SK-N-SH treated with all-trans-retinoic acid at 6 μM for 48 hours (cell line): ENCODE data around the gene CENPT.
A peak's percentile ranks its signal among the peaks of the same experiment; 100 is the strongest.

Experiments used
- ATAC-seq: fragments of 200-7000 bp; cut with Tn5 transposase; 3 replicates; pipeline ENCODE4 v1.9.1; 2020; ENCODE audit warnings: mild to moderate bottlenecking, moderate library complexity
- ARNTL ChIP-seq: fragments of 450-650 bp; formaldehyde crosslinking; IDR thresholded peaks from 2 replicates; pipeline ENCODE4 v1.5.0; 2020; ENCODE audit warnings: low read depth, mild to moderate bottlenecking, moderate library complexity, borderline replicate concordance
- BACH2 ChIP-seq: fragments of 250-450 bp; sonication (Bioruptor Pico); IDR thresholded peaks from 2 replicates; pipeline ENCODE4 v1.9.0; 2021; ENCODE audit warnings: mild to moderate bottlenecking, borderline replicate concordance
- CSDC2 ChIP-seq: fragments of 250-450 bp; sonication (Bioruptor Pico); IDR thresholded peaks from 2 replicates; pipeline ENCODE4 v1.5.0; 2020; ENCODE audit warnings: mild to moderate bottlenecking, moderate library complexity
- CSRNP3 ChIP-seq: fragments of 250-450 bp; sonication (Bioruptor Pico); IDR thresholded peaks from 2 replicates; pipeline ENCODE4 v1.5.1; 2021; ENCODE audit warnings: mild to moderate bottlenecking, moderate library complexity
- ISL1 ChIP-seq: fragments of 250-450 bp; sonication (Bioruptor Pico); IDR thresholded peaks from 2 replicates; pipeline ENCODE4 v2.1.2; 2022; ENCODE audit warnings: mild to moderate bottlenecking, moderate library complexity
- OSR1 ChIP-seq: fragments of 250-450 bp; sonication (Bioruptor Pico); IDR thresholded peaks from 2 replicates; pipeline ENCODE4 v1.8.0; 2022; ENCODE audit warnings: moderate library complexity, mild to moderate bottlenecking, inconsistent platforms
- PPARA ChIP-seq: fragments of 250-450 bp; sonication (Bioruptor Pico); IDR thresholded peaks from 2 replicates; pipeline ENCODE4 v1.5.0; 2020; ENCODE audit warnings: mild to moderate bottlenecking, borderline replicate concordance
- RARB ChIP-seq: fragments of 250-450 bp; sonication (Bioruptor Pico); IDR thresholded peaks from 2 replicates; pipeline ENCODE4 v1.8.0; 2021; ENCODE audit warnings: mild to moderate bottlenecking, moderate library complexity
- SNAI2 ChIP-seq: fragments of 250-450 bp; sonication (Bioruptor Pico); IDR thresholded peaks from 2 replicates; pipeline ENCODE4 v1.5.0; 2020; ENCODE audit warnings: mild to moderate bottlenecking, moderate library complexity
- TCF4 ChIP-seq: fragments of 250-450 bp; sonication (Bioruptor Pico); IDR thresholded peaks from 2 replicates; pipeline ENCODE4 v1.8.0; 2021; ENCODE audit warnings: mild to moderate bottlenecking, moderate library complexity, borderline replicate concordance
- TOX ChIP-seq: fragments of 250-450 bp; sonication (Bioruptor Pico); IDR thresholded peaks from 2 replicates; pipeline ENCODE4 v1.8.0; 2021; ENCODE audit warnings: mild to moderate bottlenecking, moderate library complexity, borderline replicate concordance
- TSHZ2 ChIP-seq: fragments of 250-450 bp; sonication (Bioruptor Pico); IDR thresholded peaks from 2 replicates; pipeline ENCODE4 v1.5.0; 2020; ENCODE audit warnings: mild to moderate bottlenecking, moderate library complexity
- ZC3H10 ChIP-seq: fragments of 250-450 bp; sonication (Bioruptor Pico); IDR thresholded peaks from 2 replicates; pipeline ENCODE4 v1.5.1; 2021; ENCODE audit warnings: mild to moderate bottlenecking, moderate library complexity
- ZFP3 ChIP-seq: fragments of 250-450 bp; sonication (Bioruptor Pico); IDR thresholded peaks from 2 replicates; pipeline ENCODE4 v1.5.0; 2020; ENCODE audit warnings: mild to moderate bottlenecking, moderate library complexity
- ZFP30 ChIP-seq: fragments of 450-650 bp; formaldehyde crosslinking; IDR thresholded peaks from 2 replicates; pipeline ENCODE4 v1.5.0; 2022; ENCODE audit warnings: mild to moderate bottlenecking, moderate library complexity
- ZNF70 ChIP-seq: fragments of 450-650 bp; formaldehyde crosslinking; IDR thresholded peaks from 2 replicates; pipeline ENCODE4 v1.5.0; 2020; ENCODE audit warnings: mild to moderate bottlenecking, moderate library complexity
- TF ChIP-seq, protein P1 (sequence below): fragments of 250-450 bp; sonication (Bioruptor Pico); IDR thresholded peaks from 2 replicates; pipeline ENCODE4 v1.8.0; 2021; ENCODE audit warnings: low read depth, mild to moderate bottlenecking, moderate library complexity, borderline replicate concordance
- TF ChIP-seq, protein P2 (sequence below): fragments of 250-450 bp; sonication (Bioruptor Pico); IDR thresholded peaks from 2 replicates; pipeline ENCODE4 v1.8.0; 2020; ENCODE audit warnings: mild to moderate bottlenecking, moderate library complexity, borderline replicate concordance

Gene CENPT

GRCh38 chr16:67833030-67833414, 14.5 kb downstream of the CENPT start (continued):
- TF ChIP-seq ISL1 (CRISPR knock-in tag) (no peak), OSR1 (CRISPR knock-in tag) (no peak)

DNA sequence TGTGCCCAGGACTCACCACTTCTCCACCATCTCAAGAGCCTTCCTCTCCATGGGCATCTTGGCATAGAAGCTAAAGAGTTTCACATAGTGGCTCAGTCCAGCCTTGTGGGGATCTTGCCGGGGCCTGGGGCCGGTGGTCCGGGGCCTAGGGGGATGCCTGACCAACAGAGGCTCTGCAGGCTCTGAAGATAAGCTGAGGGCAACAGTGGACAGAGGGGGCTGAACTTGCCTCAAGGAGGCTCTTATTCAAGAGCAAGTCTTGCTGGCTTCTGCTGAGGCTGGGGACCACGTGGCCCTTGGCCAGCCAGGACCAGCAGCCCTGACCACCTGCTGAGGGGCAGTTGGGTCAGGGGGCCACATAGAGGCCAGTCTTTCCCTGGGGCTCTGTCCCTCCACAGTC, 18.8 kb downstream of the CENPT start:
- no peak for ATAC-seq

GRCh38 chr16:67825906-67826305, 21.6 kb downstream of the CENPT start:
- TF ChIP-seq PPARA (no peak), RARB (CRISPR knock-in tag) (no peak), CSDC2 (CRISPR knock-in tag) (no peak), BACH2 (CRISPR knock-in tag) (no peak), TOX (CRISPR knock-in tag) (no peak), TCF4 (CRISPR knock-in tag) (no peak), ARNTL (CRISPR knock-in tag) (no peak), ZC3H10 (CRISPR knock-in tag) (no peak)
- ATAC-seq: no peak

More for the DNA sequence above, 18.8 kb downstream of the CENPT start:
- no peak for TF ChIP-seq ZC3H10 (CRISPR knock-in tag)
- no peak for TF ChIP-seq ZFP30 (CRISPR knock-in tag)
- no peak for TF ChIP-seq CSRNP3
- TF ChIP-seq TSHZ2 (CRISPR knock-in tag): no peak
- no peak for TF ChIP-seq ISL1 (CRISPR knock-in tag)
- no peak for TF ChIP-seq OSR1 (CRISPR knock-in tag)
- no peak for TF ChIP-seq SNAI2
- TF ChIP-seq, protein P1, sequence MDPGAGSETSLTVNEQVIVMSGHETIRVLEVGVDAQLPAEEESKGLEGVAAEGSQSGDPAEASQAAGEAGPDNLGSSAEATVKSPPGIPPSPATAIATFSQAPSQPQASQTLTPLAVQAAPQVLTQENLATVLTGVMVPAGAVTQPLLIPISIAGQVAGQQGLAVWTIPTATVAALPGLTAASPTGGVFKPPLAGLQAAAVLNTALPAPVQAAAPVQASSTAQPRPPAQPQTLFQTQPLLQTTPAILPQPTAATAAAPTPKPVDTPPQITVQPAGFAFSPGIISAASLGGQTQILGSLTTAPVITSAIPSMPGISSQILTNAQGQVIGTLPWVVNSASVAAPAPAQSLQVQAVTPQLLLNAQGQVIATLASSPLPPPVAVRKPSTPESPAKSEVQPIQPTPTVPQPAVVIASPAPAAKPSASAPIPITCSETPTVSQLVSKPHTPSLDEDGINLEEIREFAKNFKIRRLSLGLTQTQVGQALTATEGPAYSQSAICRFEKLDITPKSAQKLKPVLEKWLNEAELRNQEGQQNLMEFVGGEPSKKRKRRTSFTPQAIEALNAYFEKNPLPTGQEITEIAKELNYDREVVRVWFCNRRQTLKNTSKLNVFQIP (CRISPR knock-in tag): no peak
- no peak for TF ChIP-seq CSDC2 (CRISPR knock-in tag)
- TF ChIP-seq TOX (CRISPR knock-in tag): no peak

DNA sequence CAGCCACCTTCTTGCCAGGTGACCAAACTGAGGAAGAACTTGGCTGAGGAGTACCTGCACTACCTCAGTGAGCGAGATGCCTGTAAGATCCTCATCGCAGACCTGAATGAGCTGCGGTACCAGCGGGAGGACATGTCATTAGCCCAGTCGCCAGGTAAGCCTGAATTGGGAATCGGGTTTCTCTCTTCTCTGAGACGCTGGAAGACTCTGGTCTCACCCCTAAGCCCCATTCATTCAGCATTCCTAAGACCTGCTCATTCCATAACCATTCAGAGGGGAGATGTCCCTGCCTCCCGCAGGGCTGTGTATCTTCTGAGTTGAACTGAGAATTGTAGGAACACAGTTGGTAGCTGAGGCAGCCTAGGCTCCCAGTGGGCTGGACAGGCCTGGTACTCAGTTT, 22.4 kb downstream of the CENPT start:
- TF ChIP-seq ZNF70 (CRISPR knock-in tag): no peak
- TF ChIP-seq TCF4 (CRISPR knock-in tag): no peak
- no peak for TF ChIP-seq CSDC2 (CRISPR knock-in tag)
- TF ChIP-seq, protein P2, sequence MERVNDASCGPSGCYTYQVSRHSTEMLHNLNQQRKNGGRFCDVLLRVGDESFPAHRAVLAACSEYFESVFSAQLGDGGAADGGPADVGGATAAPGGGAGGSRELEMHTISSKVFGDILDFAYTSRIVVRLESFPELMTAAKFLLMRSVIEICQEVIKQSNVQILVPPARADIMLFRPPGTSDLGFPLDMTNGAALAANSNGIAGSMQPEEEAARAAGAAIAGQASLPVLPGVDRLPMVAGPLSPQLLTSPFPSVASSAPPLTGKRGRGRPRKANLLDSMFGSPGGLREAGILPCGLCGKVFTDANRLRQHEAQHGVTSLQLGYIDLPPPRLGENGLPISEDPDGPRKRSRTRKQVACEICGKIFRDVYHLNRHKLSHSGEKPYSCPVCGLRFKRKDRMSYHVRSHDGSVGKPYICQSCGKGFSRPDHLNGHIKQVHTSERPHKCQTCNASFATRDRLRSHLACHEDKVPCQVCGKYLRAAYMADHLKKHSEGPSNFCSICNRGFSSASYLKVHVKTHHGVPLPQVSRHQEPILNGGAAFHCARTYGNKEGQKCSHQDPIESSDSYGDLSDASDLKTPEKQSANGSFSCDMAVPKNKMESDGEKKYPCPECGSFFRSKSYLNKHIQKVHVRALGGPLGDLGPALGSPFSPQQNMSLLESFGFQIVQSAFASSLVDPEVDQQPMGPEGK: no peak
- no peak for TF ChIP-seq ARNTL (CRISPR knock-in tag)
- TF ChIP-seq ZFP3 (CRISPR knock-in tag): no peak
- no peak for ATAC-seq

GRCh38 chr16:67822511-67822910, 25.0 kb downstream of the CENPT start:
- peak; percentile 25; the same call in 1 of the 3 replicates for ATAC-seq
- TF ChIP-seq SNAI2 (no peak), OSR1 (CRISPR knock-in tag) (no peak), TSHZ2 (CRISPR knock-in tag) (no peak), BACH2 (CRISPR knock-in tag) (no peak)
